HG03108 (cell line): ENCODE measurements around the gene MROH8.

Source experiments
- ATAC-seq: cut with Tn5 transposase; IDR thresholded peaks from one replicate; pipeline ENCODE4 v1.9.1; 2021; ENCODE audit warnings: moderate library complexity; ENCODE audit not compliant: unreplicated experiment

Gene MROH8

GRCh38 chr20:37200376-37200775 is 21.0 kb upstream of the MROH8 start:
- ATAC-seq, result no peak

DNA sequence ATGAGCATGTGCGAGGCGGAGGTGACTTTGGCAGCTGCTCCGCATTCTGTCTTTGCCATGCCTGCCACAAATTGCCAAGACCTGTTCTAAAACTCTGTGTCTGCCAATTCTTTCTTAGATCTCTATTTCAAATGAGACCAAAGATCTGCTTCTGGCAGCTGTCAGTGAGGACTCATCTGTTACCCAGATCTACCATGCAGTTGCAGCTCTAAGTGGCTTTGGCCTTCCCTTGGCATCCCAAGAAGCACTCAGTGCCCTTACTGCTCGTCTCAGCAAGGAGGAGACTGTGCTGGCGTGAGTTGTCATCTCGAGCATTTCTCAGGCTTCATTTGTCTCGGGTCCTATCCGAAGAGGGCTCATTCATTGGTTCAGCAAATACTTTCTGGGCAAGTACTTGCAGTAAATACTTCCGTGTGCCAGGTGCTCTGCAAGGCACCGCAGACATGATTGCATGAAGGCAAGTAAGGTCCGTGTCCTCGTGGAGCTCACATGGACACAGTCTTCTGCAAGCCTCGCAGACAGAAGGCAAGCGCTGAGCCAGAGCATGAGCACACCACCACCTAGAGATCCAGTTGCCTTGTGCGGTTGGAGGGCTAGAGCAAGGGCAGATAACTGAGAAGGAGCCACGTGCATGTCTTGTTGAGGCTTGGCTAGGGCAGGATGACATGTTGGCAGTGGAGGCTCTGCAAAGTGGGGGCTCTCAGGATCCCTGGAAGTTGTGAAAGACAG is 19.7 kb upstream of the MROH8 start:
- ATAC-seq, result no peak

GRCh38 chr20:37194621-37195417 is 15.5 kb upstream of the MROH8 start:
- no peak for ATAC-seq

DNA sequence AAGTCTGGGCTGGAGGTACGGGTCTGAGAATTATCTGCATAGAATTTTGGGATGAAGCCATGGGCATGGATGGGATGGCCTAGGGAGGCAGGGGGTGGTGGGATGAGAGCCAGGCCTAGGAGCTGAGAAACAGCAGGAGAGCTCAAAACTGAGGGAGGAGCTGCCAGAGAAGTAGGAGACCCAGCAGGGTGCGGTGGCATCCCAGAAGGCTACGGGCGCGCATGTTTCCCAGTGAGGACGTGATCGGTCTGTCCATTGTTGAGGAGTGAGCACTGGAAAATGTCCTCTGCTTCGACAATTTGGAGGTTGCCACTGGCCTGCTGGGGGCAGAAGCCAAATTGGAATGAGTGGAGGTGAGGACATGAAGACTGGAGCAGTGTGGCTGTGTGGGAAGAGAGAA is 14.5 kb upstream of the MROH8 start:
- ATAC-seq, result no peak

GRCh38 chr20:37193226-37193625 is 13.9 kb upstream of the MROH8 start:
- no peak for ATAC-seq

GRCh38 chr20:37192137-37192854 is 12.9 kb upstream of the MROH8 start:
- ATAC-seq, result no peak

- ATAC-seq, result no peak
Observed at GRCh38 chr20:37190354-37191112, 11.2 kb upstream of the MROH8 start.

DNA sequence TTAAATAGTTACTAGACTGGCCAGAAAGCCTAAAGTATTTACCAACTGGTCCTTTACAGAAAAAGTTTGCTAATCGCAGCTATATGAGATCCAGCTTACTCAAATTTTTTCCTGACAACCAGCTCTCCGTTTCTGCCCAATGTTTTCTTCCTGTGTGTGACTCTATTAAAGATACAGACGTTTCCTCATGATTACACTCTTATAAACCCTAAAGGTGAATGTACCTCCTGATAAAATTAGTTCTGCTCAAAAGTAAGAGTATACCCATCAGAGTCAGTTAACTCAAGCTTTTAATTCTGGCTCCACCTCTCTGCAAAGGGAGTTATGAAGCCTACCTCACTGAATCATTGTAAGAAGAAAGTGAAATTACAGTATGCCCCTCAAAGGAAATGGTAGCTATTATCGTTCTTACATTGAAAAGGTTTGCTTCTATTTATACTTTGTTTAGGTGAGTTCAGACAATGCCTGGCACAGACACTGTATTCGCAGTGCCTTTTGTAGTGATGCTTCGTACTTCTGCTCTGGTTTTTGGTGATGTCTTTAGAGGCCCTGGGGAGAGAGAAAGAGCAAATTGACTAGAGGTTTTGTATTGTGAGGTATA is 10.2 kb upstream of the MROH8 start:
- ATAC-seq, result no peak

DNA sequence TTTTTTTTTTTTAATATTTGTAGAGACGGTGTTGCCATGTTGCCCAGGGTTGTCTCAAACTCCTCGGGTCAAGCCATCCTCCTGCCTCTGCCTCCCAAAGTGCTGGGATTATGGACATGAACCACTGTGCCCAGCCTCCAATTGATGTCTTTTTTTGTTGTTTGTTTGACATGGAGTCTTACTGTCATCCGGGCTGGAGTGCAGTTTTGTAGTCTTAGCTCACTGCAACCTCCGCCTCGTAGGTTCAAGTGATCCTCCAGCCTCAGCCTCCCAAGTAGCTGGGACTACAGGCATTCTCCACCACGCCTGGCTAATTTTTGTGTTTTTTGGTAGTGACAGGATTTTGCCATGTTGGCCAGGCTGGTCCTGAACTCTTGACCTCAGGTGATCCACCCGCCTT is 9.4 kb upstream of the MROH8 start:
- no peak for ATAC-seq

DNA sequence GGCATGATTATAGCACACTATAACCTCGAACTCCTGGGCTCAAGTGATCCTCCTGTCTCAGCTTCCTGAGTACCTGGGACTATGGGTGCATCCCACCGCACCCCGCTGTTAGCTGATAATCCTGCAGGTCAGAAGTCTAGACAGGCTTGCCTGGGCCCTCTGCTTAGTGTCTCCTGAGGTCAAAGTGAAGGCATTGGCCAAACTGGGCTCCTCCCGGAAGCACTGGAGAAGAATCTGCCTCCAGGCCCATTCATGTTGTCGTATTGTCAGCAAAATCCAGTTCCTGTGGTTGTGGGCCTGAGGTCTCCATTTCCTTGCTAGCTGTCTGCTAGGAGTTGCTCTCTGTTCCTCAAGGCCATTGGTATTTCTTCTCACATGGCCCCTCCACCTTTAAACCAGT is 6.3 kb upstream of the MROH8 start:
- ATAC-seq, result no peak

GRCh38 chr20:37179683-37180524 is 556 bp upstream of the MROH8 start:
- no peak for ATAC-seq

GRCh38 chr20:37172836-37173235 is 6.5 kb downstream of the MROH8 start:
- no peak for ATAC-seq

DNA sequence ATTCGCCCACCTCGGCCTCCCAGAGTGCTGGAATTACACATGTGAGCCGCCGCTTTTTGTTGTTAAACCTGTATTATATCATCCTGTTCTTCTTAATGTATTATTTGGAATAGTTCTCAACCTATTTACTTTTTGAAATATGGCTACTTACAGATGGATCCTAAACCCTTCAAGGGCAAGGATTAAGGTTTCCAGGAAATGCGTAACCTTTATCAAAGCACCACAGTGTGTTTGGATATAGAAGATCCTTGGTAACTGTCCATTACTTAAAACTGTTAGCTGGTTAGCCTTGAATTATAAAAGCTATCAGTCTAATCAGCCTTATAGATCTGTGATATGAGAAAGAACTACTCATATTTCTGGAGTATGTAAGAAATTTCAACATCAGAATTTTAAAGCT is 12.5 kb downstream of the MROH8 start:
- ATAC-seq, result no peak

- ATAC-seq, result no peak
Observed at GRCh38 chr20:37165031-37165430, 14.3 kb downstream of the MROH8 start.

GRCh38 chr20:37163832-37164554 is 15.4 kb downstream of the MROH8 start:
- no peak for ATAC-seq

DNA sequence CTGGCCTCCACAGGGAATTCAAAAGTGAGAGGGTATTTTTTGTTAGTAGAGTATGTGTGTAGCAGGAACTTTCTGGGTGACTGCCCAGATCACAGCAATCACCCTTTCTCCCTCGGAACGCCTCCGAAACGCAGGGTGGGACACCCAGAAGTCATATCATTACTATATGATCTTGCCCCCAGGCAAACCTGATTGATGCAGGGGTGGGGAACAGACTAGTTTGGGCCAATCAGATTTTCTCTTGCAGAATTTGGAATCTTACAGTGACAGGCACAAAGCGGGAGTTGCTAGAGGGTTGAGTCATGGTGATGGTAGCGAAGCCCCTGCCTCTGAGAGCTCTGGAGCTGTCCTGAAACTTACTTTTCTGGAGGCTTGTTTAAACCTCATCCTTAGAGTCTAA is 16.7 kb downstream of the MROH8 start:
- ATAC-seq, result no peak

- ATAC-seq, result no peak
Observed at GRCh38 chr20:37161830-37162549, 17.4 kb downstream of the MROH8 start.

- ATAC-seq, result no peak
Observed at GRCh38 chr20:37160683-37161082, 18.7 kb downstream of the MROH8 start.
